ENCODE data around the gene RBMS1. TPM values are rescaled to one million over a fixed set of nuclear protein-coding genes. Genes with fewer than 3 reads are reported as not detected.

RBMS1 gene
- total RNA-seq, 1 experiment from 2014 or later = 77.5 TPM

DNA sequence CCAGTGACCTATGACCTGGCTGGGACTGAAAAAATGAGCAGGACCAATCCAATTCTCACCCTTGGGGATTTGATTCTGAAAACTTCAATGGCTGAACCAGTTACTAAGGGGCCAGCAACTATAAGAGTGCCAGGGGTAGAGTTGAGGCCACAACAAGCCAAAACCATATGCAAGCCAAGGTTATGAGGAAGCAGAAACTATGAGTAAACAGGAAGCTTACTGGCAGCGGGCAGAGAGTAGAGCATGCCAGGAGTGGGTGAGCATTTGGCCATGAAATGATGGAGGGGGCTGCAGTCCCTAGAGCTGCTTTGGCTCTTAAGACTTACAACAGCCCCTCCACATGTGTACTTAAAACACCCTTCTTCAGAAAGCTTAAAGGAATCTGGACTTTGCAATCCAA, 82.4 kb downstream of the RBMS1 start:
- Histone ChIP-seq H4K5ac (ENCODE audit: insufficient read length, low read depth, low read length) (no peak overlapping the region), H4K91ac (ENCODE audit: insufficient read length, low read depth, low read length) (no peak overlapping the region), H3K27me3 (ENCODE audit: insufficient read depth, low read length) (no peaks in the 10 kb centered on the region; the same call in 1 of the 2 replicates), H3K18ac (ENCODE audit: insufficient read length, low read depth, low read length) (no peak overlapping the region), H3K79me2 (ENCODE audit: insufficient read depth, low read length) (peaks cover under 1% of the 10 kb centered on the region; the same call in 1 of the 2 replicates), H3K27ac (ENCODE audit: insufficient read length, low read depth, low read length) (no peak overlapping the region), H3K56ac (ENCODE audit: insufficient read length, low read depth, low read length) (no peak overlapping the region), H3K9ac (ENCODE audit: extremely low read depth, insufficient read length, low read length) (no peak overlapping the region), H2BK20ac (ENCODE audit: low read depth, low read length, poor library complexity, severe bottlenecking) (no peak overlapping the region), H2AK5ac (ENCODE audit: insufficient read length, low read length) (no peak overlapping the region), H3K4me1 (ENCODE audit: insufficient read depth, low read length) (0 out of 2 replicates have a peak, but pooled peaks cover 3% of the 10 kb centered on the region), H2AFZ (ENCODE audit: low read length) (no peak overlapping the region), H2BK15ac (ENCODE audit: low read depth, low read length) (no peak overlapping the region), H3K4me2 (ENCODE audit: insufficient read depth, insufficient read length, low read length) (no peak overlapping the region), H3K4ac (ENCODE audit: low read depth, low read length) (no peak overlapping the region), H2BK120ac (ENCODE audit: low read depth, low read length, poor library complexity, severe bottlenecking) (no peak overlapping the region), H4K20me1 (ENCODE audit: control insufficient read depth, insufficient read depth, insufficient read length) (no peaks in the 10 kb centered on the region), H3K14ac (ENCODE audit: insufficient read depth, low read length) (no peak overlapping the region), H3K23ac (ENCODE audit: insufficient read length, low read depth, low read length) (no peak overlapping the region), H2BK12ac (ENCODE audit: insufficient read length, low read depth, low read length) (no peak overlapping the region), H2BK5ac (ENCODE audit: insufficient read length, low read length) (no peak overlapping the region), H3T11ph (ENCODE audit: low read length) (no peak overlapping the region), H3K23me2 (ENCODE audit: insufficient read length, low read depth, low read length, poor library complexity, severe bottlenecking) (peaks cover 11% of the 10 kb centered on the region), H3K9me3 (ENCODE audit: control insufficient read depth, low read depth, low read length) (no peaks in the 10 kb centered on the region), H3K79me1 (ENCODE audit: insufficient read depth, low read depth, low read length, poor library complexity, severe bottlenecking) (no peaks in the 10 kb centered on the region), H4K8ac (replicated peaks; ENCODE audit: insufficient read length, low read depth, low read length) (no peak overlapping the region)
- Mint-ChIP-seq H3K9me3 (peaks cover 0 to 6% of the 10 kb centered on the region in 2 experiments; a peak in 1 of 5 replicates), H3K4me3 (no peak overlapping the region), H3K27ac (peak overlapping the region in 1 of 3 experiments; percentile 23; a peak in 1 of 7 replicates), H3K36me3 (ENCODE audit: insufficient read depth in 1 of 3, low read depth in 3 of 3) (no peaks in the 10 kb centered on the region; a peak in 1 of 7 replicates), H3K27me3 (ENCODE audit: low read depth) (peaks cover 7% of the 10 kb centered on the region), H3K4me1 (peaks cover 29 to 30% of the 10 kb centered on the region in 2 experiments)
- no CpG with 5 or more reads among the region's 1 CpG for WGBS (ENCODE audit: extremely low coverage, insufficient read length, low lambda C conversion rate)
- TF ChIP-seq, protein P1, sequence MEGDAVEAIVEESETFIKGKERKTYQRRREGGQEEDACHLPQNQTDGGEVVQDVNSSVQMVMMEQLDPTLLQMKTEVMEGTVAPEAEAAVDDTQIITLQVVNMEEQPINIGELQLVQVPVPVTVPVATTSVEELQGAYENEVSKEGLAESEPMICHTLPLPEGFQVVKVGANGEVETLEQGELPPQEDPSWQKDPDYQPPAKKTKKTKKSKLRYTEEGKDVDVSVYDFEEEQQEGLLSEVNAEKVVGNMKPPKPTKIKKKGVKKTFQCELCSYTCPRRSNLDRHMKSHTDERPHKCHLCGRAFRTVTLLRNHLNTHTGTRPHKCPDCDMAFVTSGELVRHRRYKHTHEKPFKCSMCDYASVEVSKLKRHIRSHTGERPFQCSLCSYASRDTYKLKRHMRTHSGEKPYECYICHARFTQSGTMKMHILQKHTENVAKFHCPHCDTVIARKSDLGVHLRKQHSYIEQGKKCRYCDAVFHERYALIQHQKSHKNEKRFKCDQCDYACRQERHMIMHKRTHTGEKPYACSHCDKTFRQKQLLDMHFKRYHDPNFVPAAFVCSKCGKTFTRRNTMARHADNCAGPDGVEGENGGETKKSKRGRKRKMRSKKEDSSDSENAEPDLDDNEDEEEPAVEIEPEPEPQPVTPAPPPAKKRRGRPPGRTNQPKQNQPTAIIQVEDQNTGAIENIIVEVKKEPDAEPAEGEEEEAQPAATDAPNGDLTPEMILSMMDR (conservative IDR thresholded peaks at IDR 0.05) = no peak
- no peak for DNase-seq

Measured in H9 (cell line).